Measurements from ENCODE around the gene FAM167B. TPM values are rescaled to one million over a fixed set of nuclear protein-coding genes. Genes with fewer than 3 reads are reported as not detected.

FAM167B gene
- total RNA-seq, 4 donors from 2014 or later = 0.40 to 4.4 (median 2.2) TPM

DNA sequence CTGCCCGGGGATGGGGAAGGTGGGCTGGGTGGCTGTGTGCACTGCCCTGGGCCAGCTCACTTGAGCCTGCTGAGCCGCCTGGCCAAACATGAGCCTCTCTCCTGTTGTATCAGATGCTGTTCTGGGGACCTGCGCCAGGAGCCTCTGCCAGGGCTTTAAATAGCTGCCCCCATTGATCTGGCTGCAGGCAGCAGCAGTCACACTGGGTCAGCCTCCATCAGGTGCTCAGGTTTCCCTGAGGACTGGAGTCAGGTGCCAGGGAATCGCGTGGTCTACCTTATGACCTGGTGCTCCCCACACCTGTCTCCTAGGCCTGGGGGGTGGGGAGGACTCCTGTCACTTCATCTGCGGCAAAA, 47.3 kb upstream of the FAM167B start:
- Histone ChIP-seq H3K9me3 (no peaks in the 10 kb centered on the region), H3K27me3 (no peaks in the 10 kb centered on the region), H3K4me1 (peaks cover 6 to 40% (median 15%) of the 10 kb centered on the region in 3 donors), H3K4me3 (peak overlapping the region in 1 of 2 donors; percentile 72), H3K36me3 (peaks cover 0 to 38% of the 10 kb centered on the region in 2 donors), H3K27ac (peak overlapping the region; percentile 43 to 95 (median 89))
- TF ChIP-seq EP300 (IDR thresholded peaks at IDR 0.05) (no peak), POLR2A (IDR thresholded peaks at IDR 0.05) (no peak), POLR2AphosphoS5 (IDR thresholded peaks at IDR 0.05) (no peak)
- TF ChIP-seq, protein P1, sequence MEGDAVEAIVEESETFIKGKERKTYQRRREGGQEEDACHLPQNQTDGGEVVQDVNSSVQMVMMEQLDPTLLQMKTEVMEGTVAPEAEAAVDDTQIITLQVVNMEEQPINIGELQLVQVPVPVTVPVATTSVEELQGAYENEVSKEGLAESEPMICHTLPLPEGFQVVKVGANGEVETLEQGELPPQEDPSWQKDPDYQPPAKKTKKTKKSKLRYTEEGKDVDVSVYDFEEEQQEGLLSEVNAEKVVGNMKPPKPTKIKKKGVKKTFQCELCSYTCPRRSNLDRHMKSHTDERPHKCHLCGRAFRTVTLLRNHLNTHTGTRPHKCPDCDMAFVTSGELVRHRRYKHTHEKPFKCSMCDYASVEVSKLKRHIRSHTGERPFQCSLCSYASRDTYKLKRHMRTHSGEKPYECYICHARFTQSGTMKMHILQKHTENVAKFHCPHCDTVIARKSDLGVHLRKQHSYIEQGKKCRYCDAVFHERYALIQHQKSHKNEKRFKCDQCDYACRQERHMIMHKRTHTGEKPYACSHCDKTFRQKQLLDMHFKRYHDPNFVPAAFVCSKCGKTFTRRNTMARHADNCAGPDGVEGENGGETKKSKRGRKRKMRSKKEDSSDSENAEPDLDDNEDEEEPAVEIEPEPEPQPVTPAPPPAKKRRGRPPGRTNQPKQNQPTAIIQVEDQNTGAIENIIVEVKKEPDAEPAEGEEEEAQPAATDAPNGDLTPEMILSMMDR (IDR thresholded peaks at IDR 0.05) = no peak
- WGBS, 2 donors (ENCODE audit: low coverage in 1 of 2) = 0 to 20% methylated on average over 1 of the region's 6 CpGs
- ATAC-seq = no peak

DNA sequence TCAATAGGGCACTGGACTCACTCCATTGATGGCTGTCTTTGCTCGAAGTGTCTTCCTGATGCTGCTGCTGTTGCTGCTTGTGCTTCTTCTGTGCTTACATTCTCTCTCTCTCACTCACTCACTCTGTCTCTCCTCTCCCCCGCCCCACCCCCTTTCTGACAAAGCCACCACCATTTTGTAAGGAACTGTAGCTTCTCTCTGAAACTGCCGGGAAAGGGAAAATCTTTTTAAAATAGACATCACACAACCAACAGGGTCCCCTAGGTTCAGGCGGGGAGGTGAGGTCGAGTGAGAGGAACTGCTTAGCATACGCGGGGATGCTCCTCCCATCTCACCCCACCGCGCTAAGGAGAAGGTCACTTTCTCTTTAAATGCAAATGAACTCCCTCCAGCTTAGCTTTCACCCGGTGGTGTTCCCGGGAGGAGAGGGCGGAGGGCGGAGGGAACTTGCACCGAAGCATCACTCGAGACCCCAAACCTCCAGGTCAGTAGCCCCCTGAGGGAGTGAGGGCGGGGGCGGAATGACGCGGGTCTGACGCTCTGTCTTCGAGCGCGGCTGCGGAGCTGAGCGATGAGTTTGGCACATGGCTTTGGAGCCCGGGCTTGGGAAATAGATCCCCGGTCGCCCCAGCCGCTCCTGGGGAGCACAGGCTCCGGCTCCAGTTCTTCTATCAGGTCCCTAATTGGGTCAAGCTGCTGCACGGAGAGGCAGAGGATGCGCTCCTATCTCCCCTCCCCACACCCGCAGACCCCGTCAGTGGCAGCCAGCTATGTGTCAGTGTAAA, 46.6 kb upstream of the FAM167B start, which contains the start of gene CCDC28B:
TSS of gene CCDC28B (plus strand) at position 370 of the 785 bp plus-strand sequence. CDS start 1,341 bp downstream, outside the sequence.
- Histone ChIP-seq H3K4me3 (peak within 1 kb of the TSS; percentile 58 to 72), H3K36me3 (peaks cover 0 to 31% of the 10 kb centered on the region in 2 donors), H3K4me1 (peaks cover 6 to 47% (median 20%) of the 10 kb centered on the region in 3 donors), H3K9me3 (no peaks in the 10 kb centered on the region), H3K27ac (peak within 1 kb of the TSS; percentile 43 to 95 (median 89)), H3K27me3 (no peaks in the 10 kb centered on the region)
- TF ChIP-seq POLR2A (IDR thresholded peaks at IDR 0.05) (no peak), EP300 (IDR thresholded peaks at IDR 0.05) (no peak), POLR2AphosphoS5 (IDR thresholded peaks at IDR 0.05) (peak; percentile 16)
- TF ChIP-seq, protein P1 (IDR thresholded peaks at IDR 0.05) = no peak
- ATAC-seq = peak; percentile 69
- WGBS, 2 donors (ENCODE audit: low coverage in 1 of 2) = 0 to 1% methylated on average over 4 to 9 of the region's 34 CpGs

DNA sequence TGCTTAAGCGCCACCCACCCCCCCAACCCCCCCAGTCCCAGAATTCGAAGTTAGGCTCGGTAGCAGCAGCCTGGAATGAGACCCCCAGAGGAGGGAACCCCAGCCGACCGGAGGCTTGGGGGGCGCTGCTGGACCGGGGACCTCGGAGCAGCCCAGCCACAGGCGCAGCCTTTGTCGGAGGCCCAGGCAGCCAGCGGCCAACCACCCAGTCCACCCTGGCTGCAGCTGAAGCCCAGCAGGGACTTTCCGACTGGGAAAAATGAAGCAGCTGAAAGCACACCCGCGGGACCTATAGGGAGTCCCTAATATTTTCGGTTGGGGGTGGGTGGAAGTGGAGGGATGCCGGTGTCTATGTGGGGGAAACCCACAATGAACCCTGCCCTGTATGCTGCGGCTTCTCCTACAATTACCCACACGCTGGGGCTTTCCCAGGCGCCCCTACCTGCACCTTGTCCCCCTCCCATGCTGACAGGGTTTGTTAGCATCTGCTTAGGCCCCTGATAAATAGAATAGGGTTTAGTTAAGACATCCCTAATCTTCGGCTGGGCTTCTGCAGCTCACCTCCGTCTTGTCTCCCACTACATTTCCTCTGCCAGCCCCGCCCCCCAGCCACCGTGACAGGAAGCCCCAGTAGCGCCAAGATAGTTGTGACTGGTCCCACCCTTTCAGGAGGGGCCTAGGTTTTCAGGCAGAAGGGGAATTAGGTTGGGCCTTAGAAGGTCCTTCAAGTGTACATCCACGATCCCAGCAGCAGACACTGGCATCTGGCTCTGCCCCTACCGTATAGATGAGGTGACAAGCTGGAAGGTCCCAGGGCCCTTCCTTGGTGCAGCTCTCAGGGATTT, 45.8 kb upstream of the FAM167B start:
- ATAC-seq = peak; percentile 40
- peak overlapping the region; percentile 43 to 95 (median 89) for H3K27ac ChIP-seq
- H3K4me1 ChIP-seq = peaks cover 6 to 55% (median 25%) of the 10 kb centered on the region in 3 donors
- no peaks in the 10 kb centered on the region for H3K9me3 ChIP-seq
- H3K36me3 ChIP-seq = peaks cover 0 to 23% of the 10 kb centered on the region in 2 donors
- no peaks in the 10 kb centered on the region for H3K27me3 ChIP-seq
- H3K4me3 ChIP-seq = peak overlapping the region; percentile 58 to 72
- 0% methylated on average over 2 to 7 of the region's 26 CpGs for WGBS, 2 donors (ENCODE audit: low coverage in 1 of 2)
- TF ChIP-seq EP300 (IDR thresholded peaks at IDR 0.05) = no peak
- TF ChIP-seq POLR2A (IDR thresholded peaks at IDR 0.05) = no peak
- TF ChIP-seq, protein P1 (IDR thresholded peaks at IDR 0.05) = peak in 1 of 4 experiments; percentile 33
- TF ChIP-seq POLR2AphosphoS5 (IDR thresholded peaks at IDR 0.05) = no peak

DNA sequence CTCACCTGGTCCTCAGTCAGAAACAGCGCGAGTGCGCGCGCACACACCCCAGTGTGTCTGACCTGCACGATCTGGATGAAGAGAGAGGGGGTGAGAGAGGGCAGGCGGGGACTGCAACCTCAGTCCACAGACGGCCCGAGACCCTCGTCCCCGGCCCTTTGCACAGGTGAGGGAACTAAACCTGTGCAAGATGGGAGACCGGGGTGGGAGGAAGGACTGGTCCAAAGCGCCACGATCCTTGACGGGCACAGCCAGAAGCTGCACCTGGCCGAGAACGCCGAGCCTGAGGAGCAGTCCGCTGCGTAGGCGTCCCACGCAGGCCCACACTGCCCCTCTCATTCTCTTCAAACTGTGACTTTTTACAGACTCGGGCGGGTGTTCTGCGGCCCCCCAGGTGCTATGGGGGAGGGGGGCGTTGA, 42.1 kb upstream of the FAM167B start:
- TF ChIP-seq, protein P1 (IDR thresholded peaks at IDR 0.05) = no peak
- TF ChIP-seq POLR2A (IDR thresholded peaks at IDR 0.05) = no peak
- no peak for TF ChIP-seq POLR2AphosphoS5 (IDR thresholded peaks at IDR 0.05)
- no peak for TF ChIP-seq EP300 (IDR thresholded peaks at IDR 0.05)
- H3K36me3 ChIP-seq = no peaks in the 10 kb centered on the region
- H3K9me3 ChIP-seq = no peaks in the 10 kb centered on the region
- WGBS, 2 donors (ENCODE audit: low coverage in 1 of 2) = 27 to 33% methylated on average over 19 to 24 of the region's 26 CpGs
- H3K4me3 ChIP-seq = peak overlapping the region; percentile 51 to 69
- H3K4me1 ChIP-seq = peaks cover under 1 to 53% (median 21%) of the 10 kb centered on the region in 3 donors
- peak overlapping the region in 3 of 4 donors; percentile 66 to 72 (median 66) for H3K27ac ChIP-seq
- ATAC-seq = no peak
- H3K27me3 ChIP-seq = no peaks in the 10 kb centered on the region

Measured in gastroesophageal sphincter (tissue), 4 donors.